ENCODE results near the gene PKP1.

- TF ChIP-seq EZH2 (IDR thresholded peaks at IDR 0.05) (no peak), POLR2AphosphoS5 (IDR thresholded peaks at IDR 0.05; ENCODE audit: borderline replicate concordance, low read depth, low read length) (no peak), FOXP2 (optimal IDR thresholded peaks at IDR 0.05; ENCODE audit: control extremely low read depth, extremely low read length, insufficient read depth) (no peak)
These were observed 23.6 kb upstream of the PKP1 start for GRCh38 chr1:201259476-201260235.

Measured in SK-N-MC (cell line).